Activated T-helper 17 cell treated with anti-CD3 and anti-CD28 coated beads, Interleukin-2, amount 50 U/mL, for 72 hours (primary cell): ENCODE data around the gene ECM1. TPM values are rescaled to one million over a fixed set of nuclear protein-coding genes. Genes with fewer than 3 reads are reported as not detected.

Experiments
- total RNA-seq, 2 donors: library from RNA; stranded (reverse); gene quantifications; one replicate each; pipeline ENCODE4 v1.2.3, GENCODE V29; 2022

ECM1 gene
- total RNA-seq, 2 donors from 2014 or later: 1.1 to 2.0 TPM

Other genes starting within 250 kb of the ECM1 start
- gene APH1A, start 239.1 kb upstream of the ECM1 start, total RNA-seq: 100 to 1,000 TPM in 1 of 2 donors, 10 to 100 TPM in 1; 96.3 to 149 TPM
- gene C1orf54, start 235.3 kb upstream of the ECM1 start, total RNA-seq: 1 to 10 TPM; 1.4 to 3.6 TPM
- gene CIART, start 225.6 kb upstream of the ECM1 start, total RNA-seq: 10 to 100 TPM in 1 of 2 donors, 1 to 10 TPM in 1; 3.7 to 12.4 TPM
- 10 to 100 TPM; 66.1 to 82.9 TPM for gene MRPS21, start 214.2 kb upstream of the ECM1 start, total RNA-seq
- gene PRPF3, start 186.6 kb upstream of the ECM1 start, total RNA-seq: 10 to 100 TPM; 67.0 to 77.9 TPM
- gene RPRD2, start 144.0 kb upstream of the ECM1 start, total RNA-seq: 10 to 100 TPM; 23.0 to 26.9 TPM
- gene TARS2, start 20.7 kb upstream of the ECM1 start, total RNA-seq: 10 to 100 TPM; 28.8 to 35.3 TPM
- 1 to 10 TPM in 1 of 2 donors, not detected in 1; 1.2 TPM for gene FALEC, start 7.6 kb downstream of the ECM1 start, total RNA-seq
- gene ADAMTSL4, start 41.3 kb downstream of the ECM1 start, total RNA-seq: under 1 TPM; 0.29 to 0.37 TPM
- gene MCL1, start 71.5 kb downstream of the ECM1 start, total RNA-seq: 100 to 1,000 TPM; 235 to 351 TPM
- 100 to 1,000 TPM; 136 to 199 TPM for gene ENSA, start 121.5 kb downstream of the ECM1 start, total RNA-seq
- gene GOLPH3L, start 189.0 kb downstream of the ECM1 start, total RNA-seq: 10 to 100 TPM; 13.0 to 18.7 TPM
- not detected for gene HORMAD1, start 212.8 kb downstream of the ECM1 start, total RNA-seq